NCI-H128 (cell line): ENCODE results near the gene RAB19.
"Not testable (repeated sequence)": the region's sequence is repeated elsewhere in the genome, so short reads cannot be mapped to it uniquely, and the experiment has no call there.

ENCODE experiments used
- DNase-seq: peaks from one replicate; lab custom pipeline; 2025; ENCODE audit not compliant: unreplicated experiment; lab: John Stamatoyannopoulos, UW

RAB19 gene

GRCh38 chr7:140400381-140400780 is 3.5 kb upstream of the RAB19 start:
- no peak for DNase-seq

GRCh38 chr7:140402178-140402835 is 1.6 kb upstream of the RAB19 start:
- no peak for DNase-seq

GRCh38 chr7:140404565-140405065 is 757 bp downstream of the RAB19 start:
- no peak for DNase-seq

- DNase-seq = no peak
Observed at GRCh38 chr7:140415361-140415760, 11.5 kb downstream of the RAB19 start.

- DNase-seq = not testable (repeated sequence)
Observed at GRCh38 chr7:140415816-140416215, 12.0 kb downstream of the RAB19 start.

- DNase-seq = no peak
Observed at GRCh38 chr7:140416560-140416959, 12.7 kb downstream of the RAB19 start.

GRCh38 chr7:140417456-140418155 is 13.7 kb downstream of the RAB19 start:
- DNase-seq = no peak

GRCh38 chr7:140418156-140418472 is 14.3 kb downstream of the RAB19 start:
- DNase-seq = not testable (repeated sequence)

- no peak for DNase-seq
Observed at GRCh38 chr7:140418653-140419052, 14.8 kb downstream of the RAB19 start.

GRCh38 chr7:140421521-140421920 is 17.7 kb downstream of the RAB19 start:
- DNase-seq = no peak

- no peak for DNase-seq
Observed at GRCh38 chr7:140423501-140423900, 19.6 kb downstream of the RAB19 start.

- no peak for DNase-seq
Observed at GRCh38 chr7:140425718-140426117, 21.9 kb downstream of the RAB19 start.

GRCh38 chr7:140426130-140426529 is 22.3 kb downstream of the RAB19 start:
- no peak for DNase-seq

- no peak for DNase-seq
Observed at GRCh38 chr7:140433396-140433795, 29.5 kb downstream of the RAB19 start.

- no peak for DNase-seq
Observed at GRCh38 chr7:140435252-140435895, 31.5 kb downstream of the RAB19 start.

- DNase-seq = no peak
Observed at GRCh38 chr7:140439359-140439758, 35.5 kb downstream of the RAB19 start.

- DNase-seq = no peak
Observed at GRCh38 chr7:140440593-140440992, 36.7 kb downstream of the RAB19 start.

- DNase-seq = no peak
Observed at GRCh38 chr7:140441519-140441918, 37.7 kb downstream of the RAB19 start.

GRCh38 chr7:140446467-140446866 is 42.6 kb downstream of the RAB19 start:
- no peak for DNase-seq

GRCh38 chr7:140447841-140448240 is 44.0 kb downstream of the RAB19 start:
- DNase-seq = no peak

GRCh38 chr7:140448781-140449480 is 45.1 kb downstream of the RAB19 start:
- DNase-seq = no peak

- DNase-seq = no peak
Observed at GRCh38 chr7:140451716-140452115, 47.9 kb downstream of the RAB19 start.
